K562 (cell line): ENCODE results near the gene ASPHD1. TPM values are rescaled to one million over a fixed set of nuclear protein-coding genes. Genes with fewer than 3 reads are reported as not detected.

Source experiments
- ARID2 ChIP-seq: fragments of 450-650 bp; IDR thresholded peaks from 2 replicates; pipeline ENCODE4 v1.6.1; 2017; ENCODE audit warnings: antibody characterized with exemption, mild to moderate bottlenecking
- BRF1 ChIP-seq: IDR thresholded peaks from 3 replicates; pipeline ENCODE4 v1.6.1; 2011; ENCODE audit warnings: borderline replicate concordance, mild to moderate bottlenecking; ENCODE audit not compliant: insufficient read length; ENCODE audit errors: extremely low read depth
- CEBPB ChIP-seq: fragments of 450-650 bp; IDR thresholded peaks from 2 replicates; pipeline ENCODE4 v1.6.1; 2016; ENCODE audit warnings: missing genetic modification characterization, missing compliant biosample characterization
- E2F4 ChIP-seq: sonication (generic); formaldehyde crosslinking; IDR thresholded peaks from 2 replicates; pipeline ENCODE4 v1.8.0; 2022; ENCODE audit warnings: mild to moderate bottlenecking, low read depth, missing genetic modification reagents
- ELF4 ChIP-seq: fragments of 450-650 bp; formaldehyde crosslinking; IDR thresholded peaks from 2 replicates; pipeline ENCODE4 v1.4.0; 2022; ENCODE audit warnings: missing genetic modification characterization
- ETV1 ChIP-seq: fragments of 450-650 bp; conservative IDR thresholded peaks from 2 replicates; pipeline ENCODE4 v1.6.1; 2016; ENCODE audit warnings: missing genetic modification characterization, control low read depth, low read depth, missing compliant biosample characterization
- FIP1L1 ChIP-seq: fragments of 200-400 bp; formaldehyde crosslinking; IDR thresholded peaks from 2 replicates; pipeline ENCODE4 v1.6.1; 2018; ENCODE audit warnings: mild to moderate bottlenecking, low read depth, low read length; ENCODE audit not compliant: poor library complexity, severe bottlenecking
- FOS ChIP-seq: IDR thresholded peaks from 3 replicates; pipeline ENCODE4 v1.6.1; 2011; ENCODE audit not compliant: insufficient read length; ENCODE audit errors: extremely low read depth
- FOXK2 ChIP-seq, 2 experiments: fragments of 450-650 bp; IDR thresholded peaks in 1 of 2; conservative IDR thresholded peaks in 1 of 2; 2 replicates each; pipeline ENCODE4 v1.6.1; 2016; ENCODE audit warnings: low read depth in 2 of 2, mild to moderate bottlenecking in 1 of 2
- HNRNPL ChIP-seq: fragments of 200-400 bp; formaldehyde crosslinking; IDR thresholded peaks from 2 replicates; pipeline ENCODE4 v1.6.1; 2017; ENCODE audit warnings: low read depth, mild to moderate bottlenecking, low read length
- JUND ChIP-seq, 2 experiments: IDR thresholded peaks; 2 replicates in 1 of 2; 3 replicates in 1 of 2; pipeline ENCODE4 v1.6.1; 2011; ENCODE audit warnings: borderline replicate concordance in 2 of 2, low read depth in 2 of 2, low read length in 2 of 2, improper control_type of control experiment in 1 of 2, missing biosample characterization in 1 of 2, missing genetic modification characterization in 1 of 2, missing genetic modification reagents in 1 of 2
- NONO ChIP-seq, 2 experiments: fragments of 200-400 bp in 1 of 2; fragments of 450-650 bp in 1 of 2; formaldehyde crosslinking in 1 of 2; IDR thresholded peaks; 2 replicates each; pipeline ENCODE4 v1.6.1; 2017; ENCODE audit warnings: low read depth in 2 of 2, mild to moderate bottlenecking in 2 of 2, moderate library complexity in 2 of 2, low read length in 1 of 2
- PRPF4 ChIP-seq: fragments of 200-400 bp; formaldehyde crosslinking; IDR thresholded peaks from one replicate; pipeline ENCODE4 v1.6.1; 2017; ENCODE audit warnings: low read length, low read depth, mild to moderate bottlenecking; ENCODE audit not compliant: insufficient read depth, poor library complexity, severe bottlenecking
- RB1 ChIP-seq: fragments of 450-650 bp; IDR thresholded peaks from 2 replicates; pipeline ENCODE4 v1.6.1; 2017; ENCODE audit warnings: low read depth, mild to moderate bottlenecking
- SMARCA5 ChIP-seq: fragments of 450-650 bp; IDR thresholded peaks from 2 replicates; pipeline ENCODE4 v1.6.1; 2016
- SOX6 ChIP-seq: fragments of 450-650 bp; IDR thresholded peaks from 2 replicates; pipeline ENCODE4 v1.6.1; 2014; ENCODE audit warnings: mild to moderate bottlenecking
- STAT5A ChIP-seq: IDR thresholded peaks from 2 replicates; pipeline ENCODE4 v1.6.1; 2012; ENCODE audit warnings: low read length, inconsistent platforms, borderline replicate concordance
- TARDBP ChIP-seq: fragments of 450-650 bp; IDR thresholded peaks from 2 replicates; pipeline ENCODE4 v1.6.1; 2016
- TRIM24 ChIP-seq, 2 experiments: fragments of 450-650 bp; IDR thresholded peaks; 2 replicates each; pipeline ENCODE4 v1.6.1; 2016
- ZBTB2 ChIP-seq: fragments of 450-650 bp; IDR thresholded peaks from 2 replicates; pipeline ENCODE4 v1.6.1; 2016; ENCODE audit warnings: antibody characterized with exemption
- ZC3H11A ChIP-seq: IDR thresholded peaks from 2 replicates; pipeline ENCODE4 v1.6.1; 2012; ENCODE audit warnings: low read depth, low read length, improper control_type of control experiment
- ZNF24 ChIP-seq: fragments of 450-650 bp; IDR thresholded peaks from 2 replicates; pipeline ENCODE4 v1.6.1; 2016
- ZNF444 ChIP-seq: fragments of 250-450 bp; sonication (Bioruptor Pico); IDR thresholded peaks from 2 replicates; pipeline ENCODE4 v1.4.0; 2020; ENCODE audit warnings: mild to moderate bottlenecking, moderate library complexity
- ZNF512 ChIP-seq: IDR thresholded peaks from 2 replicates; pipeline ENCODE4 v1.6.1; 2016; ENCODE audit warnings: missing genetic modification characterization, missing compliant biosample characterization
- ZNF57 ChIP-seq: fragments of 450-650 bp; formaldehyde crosslinking; IDR thresholded peaks from 2 replicates; pipeline ENCODE4 v1.4.0; 2020; ENCODE audit warnings: mild to moderate bottlenecking, moderate library complexity
- ZNF76 ChIP-seq: fragments of 250-450 bp; sonication (Bioruptor Pico); IDR thresholded peaks from 2 replicates; pipeline ENCODE4 v1.4.0; 2020; ENCODE audit warnings: mild to moderate bottlenecking, moderate library complexity, borderline replicate concordance
- polyA plus RNA-seq, 8 experiments: library from polyadenylated mRNA; depleted of rRNA in 4 of 8; stranded (reverse) in 5 of 8; unstranded in 3 of 8; fragments of >200 nt; fragmentation: Nextera tagmentation in 2 of 8; fragmentation: Illumina TruSeq in 1 of 8; extraction: Ambion mirVana in 2 of 8; extraction: Trizol in 1 of 8; gene quantifications; 2 replicates each; pipeline versions ENCODE4 v1.2.1 to v1.2.3, GENCODE V29; 2011 to 2014; ENCODE audit warnings: inconsistent platforms in 1 of 8, missing spikeins in 1 of 8
- total RNA-seq, 7 experiments: library from RNA; depleted of rRNA in 6 of 7; stranded (reverse); fragments of >200 nt in 6 of 7; fragmentation: Illumina TruSeq in 2 of 7; extraction: Trizol in 2 of 7; gene quantifications; 2 replicates each; pipeline versions ENCODE4 v1.2.1 to v1.2.3, GENCODE V29; 2011 to 2021; ENCODE audit warnings: low replicate concordance in 1 of 7

The ASPHD1 gene
- total and polyA plus RNA-seq, 9 of the 15 experiments (the other 6 are each of a cell fraction or from before 2014, with no cell fraction given): 0.03 to 0.70 (median 0.24) TPM; not detected in 5

GRCh38 chr16:29862884-29863668, 37.2 kb upstream of the ASPHD1 start, which contains the start of gene CDIPT (continued):
- TF ChIP-seq E2F4 (CRISPR knock-in tag) (no peak), JUND (IDR thresholded peaks at IDR 0.05; ENCODE audit: borderline replicate concordance, low read depth, low read length) (peak; percentile 97), JUND (tag; IDR thresholded peaks at IDR 0.05; ENCODE audit: borderline replicate concordance, low read depth, low read length) (no peak; the same call in 2 of the 3 replicates), ELF4 (CRISPR knock-in tag) (no peak), HNRNPL (no peak), FOS (no peak), ZNF76 (CRISPR knock-in tag) (no peak), ZNF512 (tag) (no peak), ZNF24 (no peak), TARDBP (peak; percentile 44; the same call in 1 of the 2 replicates), CEBPB (tag) (peak; percentile 78), FOXK2 (conservative IDR thresholded peaks at IDR 0.05 in 1 of 2, IDR thresholded peaks at IDR 0.05 in 1 of 2; ENCODE audit: low read depth in 2 of 2) (peak in 1 of 2 experiments; percentile 100; a peak in 3 of 4 replicates), SMARCA5 (no peak), STAT5A (no peak), NONO (IDR thresholded peaks at IDR 0.05; ENCODE audit: low read depth in 2 of 2, low read length in 1 of 2) (peak in 1 of 2 experiments; percentile 100; a peak in 2 of 4 replicates), ZC3H11A (no peak), SOX6 (peak; percentile 35; the same call in 1 of the 2 replicates), ARID2 (no peak), FIP1L1 (no peak), ZBTB2 (0 out of 2 replicates have a peak, but pooled peaks have one; percentile 32), ZNF57 (CRISPR knock-in tag) (no peak), BRF1 (no peak), ZNF444 (CRISPR knock-in tag) (no peak), RB1 (peak; percentile 61), PRPF4 (no peak), TRIM24 (IDR thresholded peaks at IDR 0.05) (0 out of 4 replicates have a peak, but pooled peaks of 1 of the 2 experiments have one; percentile 57), ETV1 (tag) (peak; percentile 78)
